Measurements from ENCODE around the gene RILPL1.

- TF ChIP-seq, protein P1, sequence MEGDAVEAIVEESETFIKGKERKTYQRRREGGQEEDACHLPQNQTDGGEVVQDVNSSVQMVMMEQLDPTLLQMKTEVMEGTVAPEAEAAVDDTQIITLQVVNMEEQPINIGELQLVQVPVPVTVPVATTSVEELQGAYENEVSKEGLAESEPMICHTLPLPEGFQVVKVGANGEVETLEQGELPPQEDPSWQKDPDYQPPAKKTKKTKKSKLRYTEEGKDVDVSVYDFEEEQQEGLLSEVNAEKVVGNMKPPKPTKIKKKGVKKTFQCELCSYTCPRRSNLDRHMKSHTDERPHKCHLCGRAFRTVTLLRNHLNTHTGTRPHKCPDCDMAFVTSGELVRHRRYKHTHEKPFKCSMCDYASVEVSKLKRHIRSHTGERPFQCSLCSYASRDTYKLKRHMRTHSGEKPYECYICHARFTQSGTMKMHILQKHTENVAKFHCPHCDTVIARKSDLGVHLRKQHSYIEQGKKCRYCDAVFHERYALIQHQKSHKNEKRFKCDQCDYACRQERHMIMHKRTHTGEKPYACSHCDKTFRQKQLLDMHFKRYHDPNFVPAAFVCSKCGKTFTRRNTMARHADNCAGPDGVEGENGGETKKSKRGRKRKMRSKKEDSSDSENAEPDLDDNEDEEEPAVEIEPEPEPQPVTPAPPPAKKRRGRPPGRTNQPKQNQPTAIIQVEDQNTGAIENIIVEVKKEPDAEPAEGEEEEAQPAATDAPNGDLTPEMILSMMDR (IDR thresholded peaks at IDR 0.05; ENCODE audit: low read length) = no peak
- TF ChIP-seq EZH2 (IDR thresholded peaks at IDR 0.05; ENCODE audit: borderline replicate concordance, low read length) = no peak
These were observed 1.5 kb downstream of the RILPL1 start for GRCh38 chr12:123532019-123532418.
